Esophagus (tissue), 2 donors: Measurements from ENCODE around the gene ZRANB1. TPM values are rescaled to one million over a fixed set of nuclear protein-coding genes. Genes with fewer than 3 reads are reported as not detected.
A peak's percentile ranks its signal among the peaks of the same experiment; 100 is the strongest.
"Not testable (repeated sequence)": the region's sequence is repeated elsewhere in the genome, so short reads cannot be mapped to it uniquely, and the experiment has no call there.

Experiments used
- H3K27ac ChIP-seq, 2 donors: one replicate each; pipeline ENCODE4 v1.5.1; 2013; ENCODE audit warnings: low read depth in 2 of 2, mild to moderate bottlenecking in 2 of 2, inconsistent platforms in 1 of 2, low read length in 1 of 2, moderate library complexity in 1 of 2
- H3K27me3 ChIP-seq, 2 donors: one replicate each; pipeline ENCODE4 v1.6.1; 2013; ENCODE audit warnings: low read length in 2 of 2, control low read depth in 1 of 2, mild to moderate bottlenecking in 1 of 2; ENCODE audit not compliant: insufficient read depth in 2 of 2, control insufficient read depth in 1 of 2
- H3K36me3 ChIP-seq, 2 donors: one replicate each; pipeline ENCODE4 v1.6.1; 2013; ENCODE audit warnings: low read length in 1 of 2; ENCODE audit not compliant: control insufficient read depth in 2 of 2, insufficient read depth in 2 of 2
- H3K4me1 ChIP-seq, 2 donors: one replicate each; pipeline ENCODE4 v1.6.1; 2013; ENCODE audit warnings: low read length in 1 of 2; ENCODE audit not compliant: control insufficient read depth in 2 of 2, insufficient read depth in 2 of 2
- H3K4me3 ChIP-seq, 2 donors: one replicate each; pipeline ENCODE4 v1.5.1; 2013; ENCODE audit warnings: low read length in 2 of 2, mild to moderate bottlenecking in 2 of 2, low read depth in 1 of 2, moderate library complexity in 1 of 2
- H3K9me3 ChIP-seq, 2 donors: one replicate each; pipeline ENCODE4 v1.6.1; 2013; ENCODE audit warnings: mild to moderate bottlenecking in 2 of 2, low read depth in 1 of 2, low read length in 1 of 2, moderate library complexity in 1 of 2; ENCODE audit not compliant: control insufficient read depth in 2 of 2, insufficient read depth in 1 of 2
- WGBS, 2 donors: extraction: QIAGEN DNeasy Blood & Tissue Kit; methylation state at CpG; one replicate each; pipeline ENCODE4 v1.1.7; 2013; 5-methylcytosine and 5-hydroxymethylcytosine counted together
- polyA plus RNA-seq, 2 donors: library from polyadenylated mRNA; stranded (reverse); fragments of 200-250 nt; gene quantifications; one replicate each; pipeline ENCODE4 v1.2.3, GENCODE V29; 2013
- donor health status: healthy with polysubstance abuse.
- donor health status: Bipolar disorder and iron deficiency.

ZRANB1 gene
- polyA plus RNA-seq, 2 donors = 9.3 to 10.4 TPM

DNA sequence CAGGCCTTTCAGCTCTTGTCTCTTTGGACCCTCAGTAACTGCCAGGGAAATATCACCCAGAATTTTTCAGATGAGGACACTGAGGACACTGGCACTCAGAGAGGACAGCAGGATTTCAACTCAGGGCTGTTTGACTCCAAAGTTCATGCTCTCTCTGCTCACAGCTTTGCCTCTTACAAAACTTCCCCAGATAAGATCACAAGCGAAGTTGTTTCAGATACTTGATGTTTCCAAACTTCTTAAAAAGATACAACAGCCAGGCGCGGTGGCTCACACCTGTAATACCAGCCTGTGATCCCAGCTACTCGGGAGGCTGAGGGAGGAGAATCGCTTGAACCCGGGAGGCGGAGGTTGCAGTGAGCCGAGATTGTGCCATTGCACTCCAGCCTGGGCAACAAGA is 32.4 kb upstream of the ZRANB1 start:
- H3K36me3 ChIP-seq = no peaks in the 10 kb centered on the region
- H3K4me3 ChIP-seq = no peak overlapping the region
- no peaks in the 10 kb centered on the region for H3K4me1 ChIP-seq
- no peak overlapping the region for H3K27ac ChIP-seq
- WGBS, 2 donors = 86 to 92% methylated on average over 8 of the region's 8 CpGs
- no peaks in the 10 kb centered on the region for H3K9me3 ChIP-seq
- no peaks in the 10 kb centered on the region for H3K27me3 ChIP-seq

DNA sequence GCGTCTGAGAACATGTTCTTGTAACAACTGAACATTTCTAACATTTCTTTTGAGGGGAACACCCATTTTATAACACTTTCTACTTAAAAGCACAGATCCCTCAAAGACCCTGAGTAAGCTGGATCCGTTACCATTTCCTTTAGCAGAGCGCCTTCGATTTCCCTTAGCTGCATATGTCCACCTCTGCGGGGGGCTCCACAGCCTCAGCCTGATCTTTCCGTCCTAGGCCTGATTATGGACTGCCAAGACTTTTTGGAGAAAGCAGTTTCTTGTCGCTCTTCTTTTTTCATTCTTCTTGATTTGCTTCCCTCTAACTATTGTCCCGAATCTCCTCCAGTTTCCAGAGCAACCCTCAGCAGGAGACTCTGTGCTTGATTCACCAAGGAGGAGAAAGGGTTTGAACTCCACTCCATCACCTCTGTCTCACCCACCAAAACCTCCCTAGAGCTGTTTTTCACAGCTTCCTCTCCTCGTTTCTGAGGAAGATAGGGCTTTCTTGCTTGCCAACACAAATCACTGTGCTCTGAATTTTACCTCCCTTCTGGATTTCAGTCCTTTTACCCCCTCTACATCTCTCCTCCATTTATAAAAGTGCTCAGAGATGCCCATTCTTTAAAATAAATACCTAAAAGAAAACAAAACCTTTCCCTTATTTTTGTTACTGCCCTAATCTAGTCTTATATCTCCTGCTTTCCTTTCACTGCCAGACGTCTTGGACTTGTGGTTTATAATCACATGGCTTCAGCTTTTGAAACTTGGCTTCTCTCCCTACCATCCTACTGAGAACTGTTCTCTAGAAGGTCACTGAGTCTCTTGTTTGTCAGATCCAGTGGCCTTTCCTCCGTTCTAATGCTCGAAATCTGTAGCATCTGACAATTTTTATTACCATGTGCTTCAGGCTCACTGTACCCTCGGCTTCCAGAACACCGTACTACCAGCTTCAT is 30.5 kb upstream of the ZRANB1 start:
- H3K27ac ChIP-seq = peak overlapping the region in 1 of 2 donors; percentile 42
- no peaks in the 10 kb centered on the region for H3K9me3 ChIP-seq
- no peaks in the 10 kb centered on the region for H3K4me1 ChIP-seq
- WGBS, 2 donors = 56 to 57% methylated on average over 14 of the region's 14 CpGs
- H3K4me3 ChIP-seq = no peak overlapping the region
- no peaks in the 10 kb centered on the region for H3K27me3 ChIP-seq
- H3K36me3 ChIP-seq = no peaks in the 10 kb centered on the region

DNA sequence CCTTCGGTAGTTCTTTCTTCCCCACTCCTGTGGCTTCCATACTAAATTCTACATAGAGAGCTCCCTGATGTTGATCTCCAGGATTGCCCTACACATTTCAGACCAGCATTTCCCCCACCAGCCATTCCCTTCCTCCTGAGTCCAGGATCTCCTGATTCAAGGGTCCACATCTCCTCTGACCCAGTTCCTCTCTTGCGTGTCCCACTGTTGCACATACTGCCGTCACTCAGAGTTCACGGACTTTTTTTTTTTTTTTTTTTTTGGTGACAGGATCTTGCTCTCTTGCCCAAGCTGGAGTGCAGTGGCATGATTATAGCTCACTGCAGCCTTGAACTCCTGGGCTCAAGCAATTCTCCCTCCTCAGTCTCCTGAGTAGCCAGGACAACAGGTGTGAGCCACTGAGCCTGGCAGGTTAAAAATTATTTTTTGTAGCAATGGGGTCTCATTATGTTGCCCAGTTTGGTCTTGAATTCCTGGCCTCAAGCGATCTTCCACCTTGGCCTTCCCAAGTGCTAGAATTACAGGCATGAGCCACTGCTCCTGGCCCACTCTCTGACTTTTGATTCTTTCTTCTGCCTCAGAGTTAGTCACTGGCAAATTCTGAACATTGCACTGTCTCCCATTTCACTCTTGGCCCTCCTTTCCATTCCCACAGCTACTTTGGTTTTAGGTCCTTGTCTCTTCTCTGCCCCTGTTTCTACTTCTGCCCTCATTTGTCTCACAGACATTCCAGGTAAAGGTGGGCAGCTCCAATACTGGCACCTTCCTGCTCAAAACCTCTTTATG is 29.6 kb upstream of the ZRANB1 start:
- no peaks in the 10 kb centered on the region for H3K9me3 ChIP-seq
- no peak overlapping the region for H3K4me3 ChIP-seq
- 77% methylated on average over 5 of the region's 5 CpGs for WGBS, 2 donors
- H3K27me3 ChIP-seq = no peaks in the 10 kb centered on the region
- H3K36me3 ChIP-seq = no peaks in the 10 kb centered on the region
- no peaks in the 10 kb centered on the region for H3K4me1 ChIP-seq
- peak overlapping the region in 1 of 2 donors; percentile 42 for H3K27ac ChIP-seq

DNA sequence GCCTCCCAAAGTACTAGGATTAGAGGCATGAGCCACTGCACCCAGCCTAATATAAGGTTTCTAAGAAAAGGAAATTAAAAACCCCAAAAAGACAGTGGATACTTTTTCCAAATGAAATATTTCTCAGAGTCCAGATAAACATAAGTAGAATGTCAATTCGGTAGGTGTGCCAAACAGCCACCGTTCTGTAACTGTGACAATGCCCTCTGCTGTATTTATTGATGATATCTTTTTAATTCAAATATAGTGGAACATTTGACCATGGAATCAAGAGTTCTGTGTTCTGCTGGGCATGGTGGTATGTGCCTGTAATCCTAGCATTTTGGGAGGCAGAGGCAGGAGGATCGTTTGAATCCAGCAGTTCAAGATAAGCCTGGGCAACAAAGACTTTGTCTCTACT is 28.8 kb upstream of the ZRANB1 start:
- Histone ChIP-seq H3K4me3 (no peak overlapping the region), H3K4me1 (no peaks in the 10 kb centered on the region), H3K9me3 (no peaks in the 10 kb centered on the region), H3K27me3 (no peaks in the 10 kb centered on the region), H3K27ac (no peak overlapping the region), H3K36me3 (no peaks in the 10 kb centered on the region)
- WGBS, 2 donors = 85 to 87% methylated on average over 3 of the region's 3 CpGs

DNA sequence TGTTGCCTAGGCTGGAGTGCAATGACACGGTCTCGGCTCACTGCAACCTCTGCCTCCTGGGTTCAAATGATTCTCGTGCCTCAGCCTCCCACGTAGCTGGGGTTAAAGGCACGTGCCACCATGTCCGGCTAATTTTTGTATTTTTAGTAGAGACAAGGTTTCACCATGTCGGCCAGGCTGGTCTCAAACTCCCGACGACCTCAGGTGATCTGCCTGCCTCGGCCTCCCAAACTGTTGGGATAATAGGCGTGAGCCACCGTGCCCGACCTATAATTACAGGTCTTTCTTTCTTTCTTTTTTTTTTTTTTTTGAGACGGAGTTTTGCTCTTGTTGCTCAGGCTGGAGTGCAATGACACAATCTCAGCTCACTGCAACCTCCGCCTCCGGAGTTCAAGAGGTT is 27.5 kb upstream of the ZRANB1 start:
- H3K4me3 ChIP-seq, H3K27me3 ChIP-seq, H3K9me3 ChIP-seq, H3K36me3 ChIP-seq, H3K4me1 ChIP-seq, H3K27ac ChIP-seq: not testable (repeated sequence)
- WGBS, 2 donors = 88 to 89% methylated on average over 16 of the region's 16 CpGs

DNA sequence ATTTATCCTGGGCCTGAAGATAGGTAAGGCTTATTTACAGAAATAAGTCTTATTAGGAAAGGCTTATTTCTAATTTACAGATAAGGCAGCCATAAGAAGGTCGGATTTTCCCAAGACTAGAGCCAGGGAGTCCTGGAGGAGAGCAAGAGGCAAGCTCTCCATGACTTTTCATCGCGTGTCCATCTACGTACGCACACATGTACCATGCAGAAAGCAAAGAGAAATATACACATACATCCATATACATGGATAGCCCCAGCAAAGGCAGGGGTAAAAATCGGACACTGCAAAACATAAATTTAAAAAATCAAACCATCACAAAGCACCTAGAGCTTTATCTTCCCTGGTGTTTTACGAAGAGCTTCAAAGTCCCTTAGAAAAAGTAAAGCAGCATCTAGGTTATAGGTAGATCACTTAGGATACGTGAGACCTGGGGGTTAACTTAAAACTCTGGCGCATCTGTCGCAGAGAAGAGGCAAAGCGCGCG is 25.8 kb upstream of the ZRANB1 start:
- no peaks in the 10 kb centered on the region for H3K27me3 ChIP-seq
- 3 to 4% methylated on average over 13 of the region's 13 CpGs for WGBS, 2 donors
- no peaks in the 10 kb centered on the region for H3K9me3 ChIP-seq
- H3K4me1 ChIP-seq = no peaks in the 10 kb centered on the region
- no peaks in the 10 kb centered on the region for H3K36me3 ChIP-seq
- peak overlapping the region; percentile 83 to 96 for H3K4me3 ChIP-seq
- peak overlapping the region; percentile 94 for H3K27ac ChIP-seq

DNA sequence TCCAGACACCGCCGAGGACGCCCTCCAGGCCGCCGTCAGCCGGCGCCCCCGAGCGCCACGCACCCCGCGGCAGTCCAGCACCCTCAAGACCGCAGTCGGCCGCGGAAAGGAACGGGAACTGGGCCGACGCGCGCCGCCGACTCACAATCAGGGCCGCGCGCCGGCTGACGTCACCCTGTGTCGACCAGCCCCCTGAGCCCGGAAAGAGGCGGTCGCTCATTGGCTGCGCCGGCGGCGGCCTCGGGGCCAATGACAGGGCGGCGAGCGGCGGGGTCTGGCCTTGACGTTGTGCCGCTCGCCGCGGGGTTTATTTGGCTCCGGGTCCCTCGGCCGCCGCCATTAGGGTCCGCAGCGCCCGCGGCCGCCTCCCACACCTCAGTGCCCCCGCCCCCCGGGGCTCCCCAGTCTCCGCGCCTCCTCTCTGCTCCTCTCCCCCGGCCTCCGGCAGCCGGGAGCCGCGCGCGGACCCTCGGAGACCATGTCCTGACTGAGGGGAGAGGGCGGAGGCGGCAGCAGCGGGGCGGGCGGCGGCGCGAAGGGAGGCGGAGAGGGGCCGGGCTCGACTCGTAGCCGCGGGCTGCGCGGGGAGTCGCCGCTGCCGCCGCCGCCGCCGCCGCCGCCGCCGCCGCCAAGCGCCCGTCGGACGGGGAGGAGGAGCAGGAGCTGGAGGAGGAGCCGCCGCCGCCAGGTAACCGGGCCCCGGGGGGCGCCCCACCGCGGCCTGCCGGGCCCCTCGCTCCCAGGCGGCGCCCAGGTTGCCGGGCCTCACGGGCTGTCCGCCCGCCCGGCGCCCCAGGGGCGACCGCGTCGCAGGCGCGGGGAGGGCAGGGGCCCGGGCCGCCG is 25.1 kb upstream of the ZRANB1 start:
- Histone ChIP-seq H3K36me3 (no peaks in the 10 kb centered on the region), H3K27me3 (no peaks in the 10 kb centered on the region), H3K4me3 (peak overlapping the region; percentile 83 to 96), H3K9me3 (no peaks in the 10 kb centered on the region), H3K4me1 (no peaks in the 10 kb centered on the region), H3K27ac (peak overlapping the region; percentile 98 to 100)
- 0 to 1% methylated on average over 74 to 126 of the region's 126 CpGs for WGBS, 2 donors

DNA sequence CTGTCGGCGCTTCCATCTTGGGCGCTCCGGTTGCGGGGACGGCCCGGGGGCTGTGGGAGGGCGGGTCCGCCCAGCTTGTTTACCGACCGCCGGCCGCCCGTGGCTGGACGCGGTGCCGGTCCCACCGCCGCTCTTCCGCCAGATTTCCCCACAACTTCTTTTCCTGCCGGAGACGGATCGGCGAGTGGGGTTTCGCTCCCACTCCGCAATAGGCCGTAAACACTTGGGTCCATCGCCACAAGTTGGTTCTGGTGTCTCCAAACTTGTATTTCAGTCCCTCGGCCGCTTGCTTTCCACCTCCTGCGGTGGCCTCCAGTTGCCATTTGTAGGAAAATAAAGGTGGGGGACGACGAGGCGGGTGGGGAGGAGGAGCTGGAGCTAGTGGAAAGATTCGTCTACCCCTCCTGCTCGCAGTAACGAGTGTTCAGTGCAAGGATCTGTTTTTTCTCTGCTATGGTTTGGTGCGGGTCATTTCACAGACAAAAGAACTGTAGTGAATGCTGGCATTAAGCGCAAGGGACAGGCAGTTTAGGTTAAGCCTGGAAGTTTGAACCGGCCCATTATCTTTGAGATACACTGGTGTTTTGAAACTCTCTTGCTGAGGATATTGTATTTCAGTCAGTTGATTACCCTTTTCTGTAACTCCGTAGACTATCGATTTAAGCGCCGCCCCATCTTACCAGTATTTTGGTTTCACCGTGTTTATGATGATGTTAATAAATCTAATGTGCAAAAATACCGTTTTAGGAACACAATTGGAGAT is 24.3 kb upstream of the ZRANB1 start:
- Histone ChIP-seq H3K27me3 (no peaks in the 10 kb centered on the region), H3K36me3 (no peaks in the 10 kb centered on the region), H3K9me3 (no peaks in the 10 kb centered on the region), H3K4me3 (peak overlapping the region; percentile 83 to 96), H3K27ac (peak overlapping the region; percentile 98 to 100), H3K4me1 (no peaks in the 10 kb centered on the region)
- 0% methylated on average over 41 to 46 of the region's 46 CpGs for WGBS, 2 donors
